Astrocyte of the spinal cord (primary cell): Measurements from ENCODE around the gene PRKCE.

Experiments
- DNase-seq: peaks from one replicate; pipeline ENCODE4 v3.0.0; 2011; ENCODE audit warnings: low read depth, low spot score
- H3K4me3 ChIP-seq: 2 replicates; pipeline ENCODE4 v1.5.1; 2011; ENCODE audit warnings: low read depth, mild to moderate bottlenecking, low read length, moderate library complexity
- in situ Hi-C: cut with HindIII; loops from 2 replicates; pipeline ENCODE4 v1.10.0; 2017; ENCODE audit warnings: low sequenced_read_pairs
- TF ChIP-seq, protein P1 (sequence below): IDR thresholded peaks from 2 replicates; pipeline ENCODE4 v1.5.1; 2012; ENCODE audit warnings: low read depth, mild to moderate bottlenecking, low read length, inconsistent platforms

The PRKCE gene

DNA sequence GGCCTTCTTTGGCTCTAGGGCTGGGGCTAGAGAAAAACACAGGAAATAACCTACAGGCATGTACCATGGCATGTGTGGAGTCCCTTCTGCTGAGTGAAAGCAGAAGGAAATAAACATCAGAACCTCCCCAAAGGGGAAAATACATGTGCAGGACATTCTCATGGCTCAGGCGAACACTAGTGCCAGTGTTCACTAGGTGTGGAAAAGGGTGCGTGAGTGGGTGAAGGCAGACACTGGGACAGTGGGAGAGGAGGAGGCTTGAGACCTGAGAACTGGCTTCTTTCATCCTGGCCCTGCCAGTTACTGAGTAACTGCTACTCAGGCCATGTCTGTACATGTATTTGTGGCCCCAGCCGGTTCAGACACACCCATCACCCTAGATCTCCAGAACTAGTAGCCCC, 268.2 kb downstream of the PRKCE start:
- TF ChIP-seq, protein P1, sequence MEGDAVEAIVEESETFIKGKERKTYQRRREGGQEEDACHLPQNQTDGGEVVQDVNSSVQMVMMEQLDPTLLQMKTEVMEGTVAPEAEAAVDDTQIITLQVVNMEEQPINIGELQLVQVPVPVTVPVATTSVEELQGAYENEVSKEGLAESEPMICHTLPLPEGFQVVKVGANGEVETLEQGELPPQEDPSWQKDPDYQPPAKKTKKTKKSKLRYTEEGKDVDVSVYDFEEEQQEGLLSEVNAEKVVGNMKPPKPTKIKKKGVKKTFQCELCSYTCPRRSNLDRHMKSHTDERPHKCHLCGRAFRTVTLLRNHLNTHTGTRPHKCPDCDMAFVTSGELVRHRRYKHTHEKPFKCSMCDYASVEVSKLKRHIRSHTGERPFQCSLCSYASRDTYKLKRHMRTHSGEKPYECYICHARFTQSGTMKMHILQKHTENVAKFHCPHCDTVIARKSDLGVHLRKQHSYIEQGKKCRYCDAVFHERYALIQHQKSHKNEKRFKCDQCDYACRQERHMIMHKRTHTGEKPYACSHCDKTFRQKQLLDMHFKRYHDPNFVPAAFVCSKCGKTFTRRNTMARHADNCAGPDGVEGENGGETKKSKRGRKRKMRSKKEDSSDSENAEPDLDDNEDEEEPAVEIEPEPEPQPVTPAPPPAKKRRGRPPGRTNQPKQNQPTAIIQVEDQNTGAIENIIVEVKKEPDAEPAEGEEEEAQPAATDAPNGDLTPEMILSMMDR = no peak
- no peak for DNase-seq
- in situ Hi-C loops = no loop called here
- H3K4me3 ChIP-seq = no peak overlapping the region

- TF ChIP-seq, protein P1 = no peak
- in situ Hi-C loops = no loop called here
- H3K4me3 ChIP-seq = no peak overlapping the region
- no peak for DNase-seq
These were observed 270.4 kb downstream of the PRKCE start for GRCh38 chr2:45921921-45922320.

DNA sequence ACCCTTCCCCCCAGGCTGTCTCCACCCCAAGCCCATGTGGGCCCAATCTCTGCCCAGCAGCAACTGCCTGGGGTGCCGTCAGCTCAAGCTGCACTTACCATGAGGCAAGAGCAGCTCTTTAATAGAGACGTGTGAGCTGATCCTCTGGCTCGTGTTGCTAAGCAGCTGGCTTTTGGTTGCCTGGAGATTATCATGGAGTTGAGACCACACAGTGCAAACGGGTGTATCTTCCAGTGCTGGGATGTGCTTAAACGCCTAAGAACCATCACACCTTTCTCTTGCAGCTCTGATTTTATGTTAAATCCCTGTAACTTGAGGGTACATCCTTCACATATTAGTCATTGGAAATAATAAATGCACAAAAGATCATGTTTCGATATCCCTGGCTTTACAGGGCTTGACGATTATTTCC, 271.1 kb downstream of the PRKCE start:
- peak; percentile 43 for DNase-seq
- TF ChIP-seq, protein P1 = no peak
- in situ Hi-C loops = no loop called here
- H3K4me3 ChIP-seq = no peak overlapping the region

DNA sequence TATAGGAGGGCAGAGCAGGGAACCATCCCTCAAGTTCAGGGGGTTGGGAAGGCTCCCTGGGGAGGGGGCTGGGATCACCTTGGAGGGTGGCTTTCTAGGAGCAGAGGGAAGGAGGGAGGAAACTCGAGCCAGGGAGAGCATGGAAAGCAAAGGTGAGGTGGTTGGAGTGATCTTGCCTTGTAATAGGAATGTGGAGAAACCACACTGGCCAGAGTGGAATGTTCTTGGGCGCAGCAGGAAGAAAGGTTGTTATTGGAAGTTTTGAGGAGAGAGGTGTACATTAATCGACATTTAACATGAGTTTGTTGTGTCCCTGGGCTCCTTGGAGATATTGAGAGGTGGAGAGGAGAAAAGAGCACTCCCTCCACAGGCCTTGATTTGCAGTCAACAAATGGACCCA, 272.2 kb downstream of the PRKCE start:
- no peak overlapping the region for H3K4me3 ChIP-seq
- in situ Hi-C loops = no loop called here
- DNase-seq = peak; percentile 26
- TF ChIP-seq, protein P1 = no peak

- in situ Hi-C loops = no loop called here
- no peak for DNase-seq
- no peak overlapping the region for H3K4me3 ChIP-seq
- TF ChIP-seq, protein P1 = no peak
These were observed 273.6 kb downstream of the PRKCE start for GRCh38 chr2:45925026-45925425.

DNA sequence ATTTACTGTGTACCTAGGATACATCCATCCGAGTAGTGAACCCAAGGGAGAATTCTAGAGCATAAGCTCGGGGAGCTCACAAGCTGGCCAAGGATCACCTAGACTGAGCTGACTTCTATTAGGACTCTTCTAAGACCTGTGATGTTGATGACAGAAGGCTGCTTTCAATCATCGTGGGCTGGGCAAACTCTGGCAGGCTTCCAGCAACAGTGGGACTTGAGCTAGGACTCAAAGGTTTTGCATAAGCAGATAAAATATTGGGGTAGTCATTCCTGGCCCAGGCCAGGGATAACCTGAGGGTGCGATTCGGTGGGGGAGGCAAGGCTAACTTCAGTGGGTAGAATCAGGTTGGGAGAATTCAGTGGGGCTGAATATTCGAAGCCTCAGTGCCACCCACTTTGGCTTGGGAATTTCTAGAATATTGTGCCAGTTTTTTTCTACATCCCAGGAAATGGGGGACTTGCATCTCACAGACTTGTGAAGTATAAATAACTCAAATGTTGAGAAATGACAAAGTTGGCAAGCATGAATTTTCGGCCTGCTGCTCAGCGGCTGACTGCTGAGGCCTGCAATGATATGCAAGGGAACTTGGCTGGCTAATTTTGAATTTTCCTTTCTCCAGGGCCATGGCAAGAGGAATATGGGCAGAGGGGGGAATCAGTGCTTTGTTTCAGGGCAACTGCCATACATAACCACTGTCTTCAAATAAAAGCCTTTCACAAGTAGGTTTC, 274.3 kb downstream of the PRKCE start:
- TF ChIP-seq, protein P1 = no peak
- DNase-seq = no peak
- no peak overlapping the region for H3K4me3 ChIP-seq
- in situ Hi-C loops = no loop called here
